Kidney (tissue), 14 donors: ENCODE data around the gene LYZL1. TPM values are rescaled to one million over a fixed set of nuclear protein-coding genes. Genes with fewer than 3 reads are reported as not detected.
A peak's percentile ranks its signal among the peaks of the same experiment; 100 is the strongest.

Experiments used
- DNase-seq, 5 donors: peaks; one replicate each; pipeline ENCODE4 v3.0.0-alpha.2; 2013 to 2020
- FAIRE-seq: peaks from 2 replicates; lab custom pipeline; 2012; peaks lifted over from hg19 to GRCh38; lab: Jason Lieb, UNC
- H3K27ac ChIP-seq, 2 donors: one replicate each; pipeline ENCODE4 v1.7.0; 2013; ENCODE audit warnings: low read depth in 2 of 2, low read length in 2 of 2, inconsistent platforms in 1 of 2
- H3K27me3 ChIP-seq: one replicate; pipeline ENCODE4 v1.7.1; 2013; ENCODE audit warnings: low read length, inconsistent platforms; ENCODE audit not compliant: control insufficient read depth, insufficient read depth
- H3K36me3 ChIP-seq, 3 donors: one replicate each; pipeline versions ENCODE4 v1.7.0 to v1.7.1; 2013; ENCODE audit warnings: low read length in 3 of 3, control low read depth in 1 of 3, inconsistent platforms in 1 of 3; ENCODE audit not compliant: insufficient read depth in 3 of 3, control insufficient read depth in 2 of 3
- H3K4me1 ChIP-seq, 3 donors: one replicate each; pipeline versions ENCODE4 v1.7.0 to v1.7.1; 2013; ENCODE audit warnings: low read length in 3 of 3, inconsistent platforms in 1 of 3, low read depth in 1 of 3; ENCODE audit not compliant: control insufficient read depth in 2 of 3, insufficient read depth in 2 of 3
- H3K4me3 ChIP-seq, 3 donors: one replicate each; pipeline versions ENCODE4 v1.7.0 to v1.8.1; 2013; ENCODE audit warnings: low read length in 3 of 3, control low read depth in 1 of 3, inconsistent platforms in 1 of 3
- H3K9ac ChIP-seq, 3 donors: one replicate each; pipeline versions ENCODE4 v1.7.0 to v1.7.1; 2013; ENCODE audit warnings: low read length in 3 of 3, control low read depth in 1 of 3, inconsistent platforms in 1 of 3
- H3K9me3 ChIP-seq, 3 donors: one replicate each; pipeline versions ENCODE4 v1.7.0 to v1.7.1; 2013; ENCODE audit warnings: low read length in 3 of 3, control low read depth in 1 of 3, inconsistent platforms in 1 of 3; ENCODE audit not compliant: control insufficient read depth in 2 of 3, insufficient read depth in 1 of 3
- intact Hi-C: fragments of 100-400 bp; cut with DNase I; formaldehyde crosslinking; loops from one replicate; pipeline ENCODE4 v1.11.1; 2022
- polyA plus RNA-seq: library from polyadenylated mRNA; stranded (reverse); fragments of 350-450 nt; fragmentation: Illumina TruSeq; extraction: RNeasy Lipid Tissue Mini Kit (QIAGEN cat#74804); gene quantifications from one replicate; pipeline ENCODE4 v1.2.3, GENCODE V29; 2014; ENCODE audit warnings: low read depth, low replicate concordance; ENCODE audit not compliant: insufficient read depth
- total RNA-seq: library from RNA; stranded (reverse); fragmentation: NEBNext Ultra II Directional; extraction: Animal tissue kit (Norgen Biotek cat#: 25700); gene quantifications from one replicate; pipeline ENCODE4 v1.2.1, GENCODE V29; 2021
- TF ChIP-seq, protein P1 (sequence below): IDR thresholded peaks from 3 replicates; pipeline ENCODE4 v1.5.1; 2012; ENCODE audit warnings: mild to moderate bottlenecking, moderate library complexity, borderline replicate concordance; ENCODE audit not compliant: insufficient read depth; ENCODE audit errors: extremely low read depth
- donor health status: control.
- donor health status: control.
- donor health status: control.
- donor health status: control.
- donor health status: control.
- donor health status: DM: yes; HTN: yes; CAD: no.
- donor health status: Normal renal cell carcinoma (clear cell type).

The LYZL1 gene
- total and polyA plus RNA-seq, 2 donors from 2014 or later: not detected

DNA sequence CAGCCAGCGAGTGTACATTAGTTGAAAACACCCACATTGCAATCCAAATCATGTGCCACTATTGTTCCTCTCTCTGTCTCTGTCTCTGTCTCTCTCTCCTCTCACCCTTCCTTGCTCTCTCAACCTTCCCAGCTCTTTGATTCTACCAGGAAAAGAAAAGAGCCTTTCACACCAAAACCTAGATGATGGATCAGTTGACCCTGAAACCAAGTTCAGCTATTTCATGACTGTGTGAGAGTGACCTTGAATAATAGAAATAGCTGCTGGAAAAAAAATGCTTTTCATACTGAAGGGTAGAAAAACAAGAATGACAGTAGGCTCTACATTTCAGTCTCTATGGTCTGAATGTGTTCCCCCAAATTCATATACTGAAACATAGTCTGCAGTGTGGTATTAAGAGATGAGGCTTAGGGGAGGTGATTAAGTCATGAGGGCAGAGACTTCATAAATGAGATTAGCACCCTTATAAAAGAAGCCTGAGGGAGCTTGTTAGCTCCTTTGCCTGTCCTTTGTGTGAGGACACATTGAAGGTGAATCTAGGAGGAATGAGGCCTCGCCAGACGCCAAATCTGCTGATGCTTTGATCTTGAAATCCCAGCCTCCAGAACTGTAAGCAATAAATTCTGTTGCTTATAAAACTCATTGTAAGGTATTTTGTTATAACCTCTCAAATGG is 65.2 kb downstream of the LYZL1 start:
- intact Hi-C loops: no loop called here
- no peak overlapping the region for H3K27ac ChIP-seq
- TF ChIP-seq, protein P1, sequence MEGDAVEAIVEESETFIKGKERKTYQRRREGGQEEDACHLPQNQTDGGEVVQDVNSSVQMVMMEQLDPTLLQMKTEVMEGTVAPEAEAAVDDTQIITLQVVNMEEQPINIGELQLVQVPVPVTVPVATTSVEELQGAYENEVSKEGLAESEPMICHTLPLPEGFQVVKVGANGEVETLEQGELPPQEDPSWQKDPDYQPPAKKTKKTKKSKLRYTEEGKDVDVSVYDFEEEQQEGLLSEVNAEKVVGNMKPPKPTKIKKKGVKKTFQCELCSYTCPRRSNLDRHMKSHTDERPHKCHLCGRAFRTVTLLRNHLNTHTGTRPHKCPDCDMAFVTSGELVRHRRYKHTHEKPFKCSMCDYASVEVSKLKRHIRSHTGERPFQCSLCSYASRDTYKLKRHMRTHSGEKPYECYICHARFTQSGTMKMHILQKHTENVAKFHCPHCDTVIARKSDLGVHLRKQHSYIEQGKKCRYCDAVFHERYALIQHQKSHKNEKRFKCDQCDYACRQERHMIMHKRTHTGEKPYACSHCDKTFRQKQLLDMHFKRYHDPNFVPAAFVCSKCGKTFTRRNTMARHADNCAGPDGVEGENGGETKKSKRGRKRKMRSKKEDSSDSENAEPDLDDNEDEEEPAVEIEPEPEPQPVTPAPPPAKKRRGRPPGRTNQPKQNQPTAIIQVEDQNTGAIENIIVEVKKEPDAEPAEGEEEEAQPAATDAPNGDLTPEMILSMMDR: no peak
- peaks cover 0 to 10% (median 6%) of the 10 kb centered on the region in 3 donors for H3K4me1 ChIP-seq
- no peaks in the 10 kb centered on the region for H3K27me3 ChIP-seq
- FAIRE-seq (no peak), DNase-seq (no peak)
- H3K4me3 ChIP-seq: no peak overlapping the region
- H3K9me3 ChIP-seq: no peaks in the 10 kb centered on the region
- no peak overlapping the region for H3K9ac ChIP-seq
- H3K36me3 ChIP-seq: no peaks in the 10 kb centered on the region

DNA sequence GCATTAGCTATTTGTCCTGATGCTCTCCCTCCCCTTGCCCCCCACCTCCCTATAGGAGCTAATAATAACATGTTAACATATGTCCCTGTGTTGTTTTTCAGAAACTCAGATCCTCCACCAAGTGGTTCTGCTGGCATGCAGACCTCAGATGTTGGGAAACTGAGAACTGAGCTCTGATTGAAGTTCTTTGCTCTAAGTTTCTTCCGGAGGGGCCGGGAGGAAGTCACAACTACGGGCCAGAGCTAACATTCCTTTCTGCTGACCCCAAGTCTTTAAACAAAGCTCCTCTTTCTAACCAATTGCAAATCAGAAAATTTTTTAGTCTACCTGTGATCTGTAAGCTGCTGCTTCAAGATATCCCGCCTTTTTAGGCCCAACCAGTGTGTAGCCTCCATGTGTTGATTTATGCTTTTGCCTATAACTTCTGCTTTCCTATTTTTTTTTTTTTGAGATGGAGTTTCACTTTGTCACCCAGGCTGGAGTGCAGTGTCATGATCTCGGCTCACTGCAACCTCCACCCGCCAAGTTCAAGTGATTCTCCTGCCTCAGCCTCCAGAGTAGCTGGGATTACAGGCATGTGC is 66.6 kb downstream of the LYZL1 start:
- TF ChIP-seq, protein P1: no peak
- intact Hi-C loops: no loop called here
- FAIRE-seq: no peak

DNA sequence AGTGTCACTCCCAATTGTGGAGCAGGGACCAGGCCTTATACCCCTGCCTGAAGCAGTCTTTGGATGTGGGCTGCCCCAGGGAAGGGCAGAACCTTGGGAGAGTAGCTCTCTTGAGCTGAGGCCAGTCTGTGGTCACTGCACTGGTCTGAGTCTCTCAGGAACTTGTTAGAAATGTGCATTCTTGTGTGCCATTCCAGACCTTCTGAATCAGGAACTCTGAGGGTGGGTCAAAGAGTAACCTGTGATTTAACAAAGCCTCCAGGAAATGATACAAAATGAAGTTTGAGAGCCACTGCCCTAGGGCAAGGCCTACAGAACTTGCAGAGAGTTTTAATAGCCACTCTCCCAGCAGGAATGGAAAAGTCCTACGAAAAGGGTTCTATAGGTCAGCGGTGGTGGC is 68.1 kb downstream of the LYZL1 start:
- Histone ChIP-seq H3K27ac (peak overlapping the region in 1 of 2 donors; percentile 33), H3K4me3 (no peak overlapping the region), H3K4me1 (peaks cover 0 to 13% (median 6%) of the 10 kb centered on the region in 3 donors), H3K9ac (no peak overlapping the region), H3K27me3 (no peaks in the 10 kb centered on the region), H3K9me3 (no peaks in the 10 kb centered on the region), H3K36me3 (no peaks in the 10 kb centered on the region)
- intact Hi-C loops: no loop called here
- FAIRE-seq: no peak
- TF ChIP-seq, protein P1: no peak
- no peak for DNase-seq

More for the DNA sequence above, 66.6 kb downstream of the LYZL1 start:
- H3K36me3 ChIP-seq: no peaks in the 10 kb centered on the region
- no peaks in the 10 kb centered on the region for H3K9me3 ChIP-seq
- no peak overlapping the region for H3K9ac ChIP-seq
- H3K27ac ChIP-seq: no peak overlapping the region
- H3K4me1 ChIP-seq: peaks cover 0 to 13% (median 6%) of the 10 kb centered on the region in 3 donors
- no peak overlapping the region for H3K4me3 ChIP-seq
- H3K27me3 ChIP-seq: no peaks in the 10 kb centered on the region
- peak in 1 of 5 donors; percentile 7 for DNase-seq
